ENCODE results near the gene GOLGA8O.
"Not testable (repeated sequence)": the region's sequence is repeated elsewhere in the genome, so short reads cannot be mapped to it uniquely, and the experiment has no call there.

- TF ChIP-seq CHD2 (IDR thresholded peaks at IDR 0.05; ENCODE audit: borderline replicate concordance, low read depth, low read length); SUPT20H (IDR thresholded peaks at IDR 0.05; ENCODE audit: borderline replicate concordance, control insufficient read depth, low read depth, low read length); CEBPZ (IDR thresholded peaks at IDR 0.05; ENCODE audit: low read depth, low read length); FOXM1 (IDR thresholded peaks at IDR 0.05; ENCODE audit: low read depth, low read length); CTCF (IDR thresholded peaks at IDR 0.05 in 2 of 3, conservative IDR thresholded peaks at IDR 0.05 in 1 of 3; ENCODE audit: control insufficient read depth in 2 of 3, extremely low read depth in 1 of 3, insufficient read depth in 1 of 3, low read depth in 3 of 3, low read length in 3 of 3); POLR2A (IDR thresholded peaks at IDR 0.05; ENCODE audit: low read depth, low read length); RAD21 (IDR thresholded peaks at IDR 0.05; ENCODE audit: insufficient read depth, low read depth, low read length); MXI1 (IDR thresholded peaks at IDR 0.05; ENCODE audit: low read depth, low read length); DPF2 (IDR thresholded peaks at IDR 0.05); IRF3 (IDR thresholded peaks at IDR 0.05); NBN (IDR thresholded peaks at IDR 0.05): not testable (repeated sequence)
- TF ChIP-seq, protein P1, sequence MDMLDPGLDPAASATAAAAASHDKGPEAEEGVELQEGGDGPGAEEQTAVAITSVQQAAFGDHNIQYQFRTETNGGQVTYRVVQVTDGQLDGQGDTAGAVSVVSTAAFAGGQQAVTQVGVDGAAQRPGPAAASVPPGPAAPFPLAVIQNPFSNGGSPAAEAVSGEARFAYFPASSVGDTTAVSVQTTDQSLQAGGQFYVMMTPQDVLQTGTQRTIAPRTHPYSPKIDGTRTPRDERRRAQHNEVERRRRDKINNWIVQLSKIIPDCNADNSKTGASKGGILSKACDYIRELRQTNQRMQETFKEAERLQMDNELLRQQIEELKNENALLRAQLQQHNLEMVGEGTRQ (IDR thresholded peaks at IDR 0.05; ENCODE audit: borderline replicate concordance, low read depth, low read length): not testable (repeated sequence)
- TF ChIP-seq, protein P2, sequence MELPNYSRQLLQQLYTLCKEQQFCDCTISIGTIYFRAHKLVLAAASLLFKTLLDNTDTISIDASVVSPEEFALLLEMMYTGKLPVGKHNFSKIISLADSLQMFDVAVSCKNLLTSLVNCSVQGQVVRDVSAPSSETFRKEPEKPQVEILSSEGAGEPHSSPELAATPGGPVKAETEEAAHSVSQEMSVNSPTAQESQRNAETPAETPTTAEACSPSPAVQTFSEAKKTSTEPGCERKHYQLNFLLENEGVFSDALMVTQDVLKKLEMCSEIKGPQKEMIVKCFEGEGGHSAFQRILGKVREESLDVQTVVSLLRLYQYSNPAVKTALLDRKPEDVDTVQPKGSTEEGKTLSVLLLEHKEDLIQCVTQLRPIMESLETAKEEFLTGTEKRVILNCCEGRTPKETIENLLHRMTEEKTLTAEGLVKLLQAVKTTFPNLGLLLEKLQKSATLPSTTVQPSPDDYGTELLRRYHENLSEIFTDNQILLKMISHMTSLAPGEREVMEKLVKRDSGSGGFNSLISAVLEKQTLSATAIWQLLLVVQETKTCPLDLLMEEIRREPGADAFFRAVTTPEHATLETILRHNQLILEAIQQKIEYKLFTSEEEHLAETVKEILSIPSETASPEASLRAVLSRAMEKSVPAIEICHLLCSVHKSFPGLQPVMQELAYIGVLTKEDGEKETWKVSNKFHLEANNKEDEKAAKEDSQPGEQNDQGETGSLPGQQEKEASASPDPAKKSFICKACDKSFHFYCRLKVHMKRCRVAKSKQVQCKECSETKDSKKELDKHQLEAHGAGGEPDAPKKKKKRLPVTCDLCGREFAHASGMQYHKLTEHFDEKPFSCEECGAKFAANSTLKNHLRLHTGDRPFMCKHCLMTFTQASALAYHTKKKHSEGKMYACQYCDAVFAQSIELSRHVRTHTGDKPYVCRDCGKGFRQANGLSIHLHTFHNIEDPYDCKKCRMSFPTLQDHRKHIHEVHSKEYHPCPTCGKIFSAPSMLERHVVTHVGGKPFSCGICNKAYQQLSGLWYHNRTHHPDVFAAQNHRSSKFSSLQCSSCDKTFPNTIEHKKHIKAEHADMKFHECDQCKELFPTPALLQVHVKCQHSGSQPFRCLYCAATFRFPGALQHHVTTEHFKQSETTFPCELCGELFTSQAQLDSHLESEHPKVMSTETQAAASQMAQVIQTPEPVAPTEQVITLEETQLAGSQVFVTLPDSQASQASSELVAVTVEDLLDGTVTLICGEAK (IDR thresholded peaks at IDR 0.05; ENCODE audit: borderline replicate concordance): not testable (repeated sequence)
These were observed 58.9 kb downstream of the GOLGA8O start for GRCh38 chr15:32396522-32396921.
